Measurements from ENCODE around the gene NEIL1.
A peak's percentile ranks its signal among the peaks of the same experiment; 100 is the strongest.
"Not testable (repeated sequence)": the region's sequence is repeated elsewhere in the genome, so short reads cannot be mapped to it uniquely, and the experiment has no call there.

NEIL1 gene

GRCh38 chr15:75346796-75347221, at the start of gene NEIL1:
NEIL1 (plus strand) TSS chr15:75347039; CDS start chr15:75348906, 1,867 bp downstream.
- DNase-seq, result no peak

- not testable (repeated sequence) for DNase-seq
Measured at GRCh38 chr15:75298541-75299310, 48.1 kb upstream of the NEIL1 start.

GRCh38 chr15:75299311-75299688, 47.5 kb upstream of the NEIL1 start:
- peak; percentile 62 for DNase-seq

GRCh38 chr15:75300026-75300425, 46.8 kb upstream of the NEIL1 start:
- DNase-seq, result not testable (repeated sequence)

- no peak for DNase-seq
Measured at GRCh38 chr15:75302318-75302717, 44.5 kb upstream of the NEIL1 start.

- DNase-seq, result not testable (repeated sequence)
Measured at GRCh38 chr15:75302753-75303152, 44.1 kb upstream of the NEIL1 start.

- no peak for DNase-seq
Measured at GRCh38 chr15:75306188-75306587, 40.7 kb upstream of the NEIL1 start.

- no peak for DNase-seq
Measured at GRCh38 chr15:75307778-75308390, 39.0 kb upstream of the NEIL1 start.

- no peak for DNase-seq
Measured at GRCh38 chr15:75309711-75310110, 37.1 kb upstream of the NEIL1 start.

- not testable (repeated sequence) for DNase-seq
Measured at GRCh38 chr15:75312548-75312947, 34.3 kb upstream of the NEIL1 start.

- DNase-seq, result no peak
Measured at GRCh38 chr15:75313116-75313845, 33.6 kb upstream of the NEIL1 start.

- no peak for DNase-seq
Measured at GRCh38 chr15:75314552-75315290, 32.1 kb upstream of the NEIL1 start.

GRCh38 chr15:75319231-75319897, 27.5 kb upstream of the NEIL1 start:
- DNase-seq, result not testable (repeated sequence)

GRCh38 chr15:75321711-75322110, 25.1 kb upstream of the NEIL1 start:
- no peak for DNase-seq

- no peak for DNase-seq
Measured at GRCh38 chr15:75325922-75326321, 20.9 kb upstream of the NEIL1 start.

- no peak for DNase-seq
Measured at GRCh38 chr15:75327005-75327404, 19.8 kb upstream of the NEIL1 start.

- no peak for DNase-seq
Measured at GRCh38 chr15:75327491-75327890, 19.3 kb upstream of the NEIL1 start.

- no peak for DNase-seq
Measured at GRCh38 chr15:75328493-75329314, 18.1 kb upstream of the NEIL1 start.

GRCh38 chr15:75329571-75329970, 17.3 kb upstream of the NEIL1 start:
- no peak for DNase-seq

- DNase-seq, result not testable (repeated sequence)
Measured at GRCh38 chr15:75332093-75332492, 14.7 kb upstream of the NEIL1 start.

- DNase-seq, result not testable (repeated sequence)
Measured at GRCh38 chr15:75333654-75334419, 13.0 kb upstream of the NEIL1 start.
